ENCODE data around the gene PDE8B. TPM values are rescaled to one million over a fixed set of nuclear protein-coding genes. Genes with fewer than 3 reads are reported as not detected.
A peak's percentile ranks its signal among the peaks of the same experiment; 100 is the strongest.

Gene PDE8B
- total and polyA plus RNA-seq, 2 experiments from 2014 or later: 0.45 to 0.91 TPM

GRCh38 chr5:77366717-77367500 lies 156.4 kb downstream of the PDE8B start:
- Histone ChIP-seq H3K4me3 (no peak overlapping the region), H3K4me1 (ENCODE audit: insufficient read depth) (no peaks in the 10 kb centered on the region), H2AFZ (no peak overlapping the region), H3K27ac (ENCODE audit: low read depth) (no peak overlapping the region), H3F3A (replicated peaks; ENCODE audit: low read depth) (no peaks in the 10 kb centered on the region), H3K36me3 (ENCODE audit: insufficient read depth) (no peaks in the 10 kb centered on the region), H3K4me2 (no peak overlapping the region), H4K20me1 (replicated peaks; ENCODE audit: insufficient read depth) (no peaks in the 10 kb centered on the region), H3K27me3 (ENCODE audit: insufficient read depth) (no peaks in the 10 kb centered on the region), H3K9me2 (ENCODE audit: insufficient read depth) (0 out of 2 replicates have a peak, but pooled peaks cover 3% of the 10 kb centered on the region), H3K79me2 (replicated peaks; ENCODE audit: insufficient read depth) (no peaks in the 10 kb centered on the region)
- ATAC-seq (peak; percentile 76), DNase-seq (ENCODE audit: low spot score) (peak; percentile 39)
- Mint-ChIP-seq H3K36me3 (ENCODE audit: low read depth) (no peaks in the 10 kb centered on the region), H3K9me3 (no peaks in the 10 kb centered on the region), H3K27ac (no peak overlapping the region), H3K4me1 (no peaks in the 10 kb centered on the region), H3K27me3 (ENCODE audit: insufficient read depth, low read depth, poor library complexity) (peaks cover 3% of the 10 kb centered on the region), H3K4me3 (no peak overlapping the region)
- no peak for TF ChIP-seq ZNF114 (CRISPR knock-in tag; IDR thresholded peaks at IDR 0.05)
- TF ChIP-seq CTCF (conservative IDR thresholded peaks at IDR 0.05; ENCODE audit: low read depth in 2 of 2): peak; percentile 53 to 54
- TF ChIP-seq, protein P1, sequence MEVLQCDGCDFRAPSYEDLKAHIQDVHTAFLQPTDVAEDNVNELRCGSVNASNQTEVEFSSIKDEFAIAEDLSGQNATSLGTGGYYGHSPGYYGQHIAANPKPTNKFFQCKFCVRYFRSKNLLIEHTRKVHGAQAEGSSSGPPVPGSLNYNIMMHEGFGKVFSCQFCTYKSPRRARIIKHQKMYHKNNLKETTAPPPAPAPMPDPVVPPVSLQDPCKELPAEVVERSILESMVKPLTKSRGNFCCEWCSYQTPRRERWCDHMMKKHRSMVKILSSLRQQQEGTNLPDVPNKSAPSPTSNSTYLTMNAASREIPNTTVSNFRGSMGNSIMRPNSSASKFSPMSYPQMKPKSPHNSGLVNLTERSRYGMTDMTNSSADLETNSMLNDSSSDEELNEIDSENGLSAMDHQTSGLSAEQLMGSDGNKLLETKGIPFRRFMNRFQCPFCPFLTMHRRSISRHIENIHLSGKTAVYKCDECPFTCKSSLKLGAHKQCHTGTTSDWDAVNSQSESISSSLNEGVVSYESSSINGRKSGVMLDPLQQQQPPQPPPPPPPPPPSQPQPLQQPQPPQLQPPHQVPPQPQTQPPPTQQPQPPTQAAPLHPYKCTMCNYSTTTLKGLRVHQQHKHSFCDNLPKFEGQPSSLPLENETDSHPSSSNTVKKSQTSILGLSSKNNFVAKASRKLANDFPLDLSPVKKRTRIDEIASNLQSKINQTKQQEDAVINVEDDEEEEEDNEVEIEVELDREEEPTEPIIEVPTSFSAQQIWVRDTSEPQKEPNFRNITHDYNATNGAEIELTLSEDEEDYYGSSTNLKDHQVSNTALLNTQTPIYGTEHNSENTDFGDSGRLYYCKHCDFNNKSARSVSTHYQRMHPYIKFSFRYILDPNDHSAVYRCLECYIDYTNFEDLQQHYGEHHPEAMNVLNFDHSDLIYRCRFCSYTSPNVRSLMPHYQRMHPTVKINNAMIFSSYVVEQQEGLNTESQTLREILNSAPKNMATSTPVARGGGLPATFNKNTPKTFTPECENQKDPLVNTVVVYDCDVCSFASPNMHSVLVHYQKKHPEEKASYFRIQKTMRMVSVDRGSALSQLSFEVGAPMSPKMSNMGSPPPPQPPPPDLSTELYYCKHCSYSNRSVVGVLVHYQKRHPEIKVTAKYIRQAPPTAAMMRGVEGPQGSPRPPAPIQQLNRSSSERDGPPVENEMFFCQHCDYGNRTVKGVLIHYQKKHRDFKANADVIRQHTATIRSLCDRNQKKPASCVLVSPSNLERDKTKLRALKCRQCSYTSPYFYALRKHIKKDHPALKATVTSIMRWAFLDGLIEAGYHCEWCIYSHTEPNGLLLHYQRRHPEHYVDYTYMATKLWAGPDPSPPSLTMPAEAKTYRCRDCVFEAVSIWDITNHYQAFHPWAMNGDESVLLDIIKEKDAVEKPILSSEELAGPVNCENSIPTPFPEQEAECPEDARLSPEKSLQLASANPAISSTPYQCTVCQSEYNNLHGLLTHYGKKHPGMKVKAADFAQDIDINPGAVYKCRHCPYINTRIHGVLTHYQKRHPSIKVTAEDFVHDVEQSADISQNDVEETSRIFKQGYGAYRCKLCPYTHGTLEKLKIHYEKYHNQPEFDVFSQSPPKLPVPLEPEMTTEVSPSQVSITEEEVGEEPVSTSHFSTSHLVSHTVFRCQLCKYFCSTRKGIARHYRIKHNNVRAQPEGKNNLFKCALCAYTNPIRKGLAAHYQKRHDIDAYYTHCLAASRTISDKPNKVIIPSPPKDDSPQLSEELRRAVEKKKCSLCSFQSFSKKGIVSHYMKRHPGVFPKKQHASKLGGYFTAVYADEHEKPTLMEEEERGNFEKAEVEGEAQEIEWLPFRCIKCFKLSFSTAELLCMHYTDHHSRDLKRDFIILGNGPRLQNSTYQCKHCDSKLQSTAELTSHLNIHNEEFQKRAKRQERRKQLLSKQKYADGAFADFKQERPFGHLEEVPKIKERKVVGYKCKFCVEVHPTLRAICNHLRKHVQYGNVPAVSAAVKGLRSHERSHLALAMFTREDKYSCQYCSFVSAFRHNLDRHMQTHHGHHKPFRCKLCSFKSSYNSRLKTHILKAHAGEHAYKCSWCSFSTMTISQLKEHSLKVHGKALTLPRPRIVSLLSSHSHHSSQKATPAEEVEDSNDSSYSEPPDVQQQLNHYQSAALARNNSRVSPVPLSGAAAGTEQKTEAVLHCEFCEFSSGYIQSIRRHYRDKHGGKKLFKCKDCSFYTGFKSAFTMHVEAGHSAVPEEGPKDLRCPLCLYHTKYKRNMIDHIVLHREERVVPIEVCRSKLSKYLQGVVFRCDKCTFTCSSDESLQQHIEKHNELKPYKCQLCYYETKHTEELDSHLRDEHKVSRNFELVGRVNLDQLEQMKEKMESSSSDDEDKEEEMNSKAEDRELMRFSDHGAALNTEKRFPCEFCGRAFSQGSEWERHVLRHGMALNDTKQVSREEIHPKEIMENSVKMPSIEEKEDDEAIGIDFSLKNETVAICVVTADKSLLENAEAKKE (CRISPR knock-in tag; IDR thresholded peaks at IDR 0.05): 0 out of 2 replicates have a peak, but pooled peaks have one; percentile 28

All from GM23338 (cell line).